GM12801 (cell line): Measurements from ENCODE around the gene SPDEF.

Source experiments
- TF ChIP-seq, protein P1 (sequence below): IDR thresholded peaks from one replicate; pipeline ENCODE4 v1.5.1; 2011; ENCODE audit warnings: control low read depth; ENCODE audit not compliant: insufficient read length; ENCODE audit errors: extremely low read depth

Gene SPDEF

DNA sequence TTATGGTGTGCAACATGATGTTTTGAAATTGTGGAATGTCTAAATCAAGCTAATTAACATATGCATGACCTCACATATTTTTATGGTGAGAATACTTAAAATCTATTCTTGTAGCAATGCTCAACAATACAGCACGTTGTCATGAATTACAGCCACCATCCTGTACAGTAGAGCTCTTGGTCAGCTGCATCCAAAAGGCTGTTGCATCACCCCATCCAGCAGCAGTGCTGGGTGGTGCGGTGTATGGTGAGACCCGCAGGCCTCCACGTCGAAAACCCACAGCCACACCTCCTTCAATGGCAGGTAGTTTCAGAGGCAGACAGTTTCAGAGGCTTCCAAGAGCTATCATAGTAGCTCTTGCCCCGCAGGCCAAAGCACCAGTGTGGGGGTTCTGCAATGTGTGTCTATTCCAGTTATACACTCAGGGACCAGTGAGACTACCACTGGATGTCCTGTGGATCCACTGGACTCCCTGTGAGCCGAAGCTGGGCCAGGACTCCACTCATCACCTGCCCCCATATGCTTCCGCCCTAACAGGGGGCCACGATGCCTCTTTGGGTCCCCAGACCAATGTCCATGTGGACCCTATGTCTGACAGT, 66.8 kb downstream of the SPDEF start:
- TF ChIP-seq, protein P1, sequence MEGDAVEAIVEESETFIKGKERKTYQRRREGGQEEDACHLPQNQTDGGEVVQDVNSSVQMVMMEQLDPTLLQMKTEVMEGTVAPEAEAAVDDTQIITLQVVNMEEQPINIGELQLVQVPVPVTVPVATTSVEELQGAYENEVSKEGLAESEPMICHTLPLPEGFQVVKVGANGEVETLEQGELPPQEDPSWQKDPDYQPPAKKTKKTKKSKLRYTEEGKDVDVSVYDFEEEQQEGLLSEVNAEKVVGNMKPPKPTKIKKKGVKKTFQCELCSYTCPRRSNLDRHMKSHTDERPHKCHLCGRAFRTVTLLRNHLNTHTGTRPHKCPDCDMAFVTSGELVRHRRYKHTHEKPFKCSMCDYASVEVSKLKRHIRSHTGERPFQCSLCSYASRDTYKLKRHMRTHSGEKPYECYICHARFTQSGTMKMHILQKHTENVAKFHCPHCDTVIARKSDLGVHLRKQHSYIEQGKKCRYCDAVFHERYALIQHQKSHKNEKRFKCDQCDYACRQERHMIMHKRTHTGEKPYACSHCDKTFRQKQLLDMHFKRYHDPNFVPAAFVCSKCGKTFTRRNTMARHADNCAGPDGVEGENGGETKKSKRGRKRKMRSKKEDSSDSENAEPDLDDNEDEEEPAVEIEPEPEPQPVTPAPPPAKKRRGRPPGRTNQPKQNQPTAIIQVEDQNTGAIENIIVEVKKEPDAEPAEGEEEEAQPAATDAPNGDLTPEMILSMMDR: no peak
